NCI-H748 (cell line): Measurements from ENCODE around the gene RAP1GAP2.
A peak's percentile ranks its signal among the peaks of the same experiment; 100 is the strongest.

ENCODE experiments used
- DNase-seq: peaks from one replicate; lab custom pipeline; 2025; ENCODE audit not compliant: unreplicated experiment; lab: John Stamatoyannopoulos, UW

Gene RAP1GAP2

DNA sequence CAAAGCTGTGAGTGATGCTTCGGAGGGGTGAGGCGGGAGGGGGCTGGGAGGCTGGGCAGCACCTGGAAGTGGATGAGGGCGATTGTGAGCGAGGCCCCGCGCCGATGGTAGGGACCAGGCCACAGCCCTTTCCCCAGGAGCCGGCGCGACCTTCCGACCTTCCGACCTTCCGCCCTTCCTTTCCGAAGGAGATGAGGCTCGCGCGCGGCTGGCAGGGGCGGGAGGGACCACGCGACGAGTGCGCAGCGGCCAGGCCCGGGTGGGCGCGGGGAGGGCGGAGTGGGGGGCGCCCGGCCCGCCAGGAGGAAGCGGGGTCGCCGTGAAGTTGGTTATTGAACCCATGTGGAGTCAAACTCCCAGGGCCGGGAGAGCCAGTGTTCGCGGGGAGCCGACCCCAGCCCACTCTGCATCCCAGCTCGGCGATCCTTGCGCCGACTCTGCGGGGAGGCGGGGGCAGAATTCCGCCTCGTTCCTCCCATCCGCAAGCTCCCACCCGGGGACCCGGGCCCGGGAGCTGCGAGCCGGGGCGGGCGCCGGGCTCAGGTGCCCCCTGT is 56.6 kb downstream of the RAP1GAP2 start:
- DNase-seq: no peak

DNA sequence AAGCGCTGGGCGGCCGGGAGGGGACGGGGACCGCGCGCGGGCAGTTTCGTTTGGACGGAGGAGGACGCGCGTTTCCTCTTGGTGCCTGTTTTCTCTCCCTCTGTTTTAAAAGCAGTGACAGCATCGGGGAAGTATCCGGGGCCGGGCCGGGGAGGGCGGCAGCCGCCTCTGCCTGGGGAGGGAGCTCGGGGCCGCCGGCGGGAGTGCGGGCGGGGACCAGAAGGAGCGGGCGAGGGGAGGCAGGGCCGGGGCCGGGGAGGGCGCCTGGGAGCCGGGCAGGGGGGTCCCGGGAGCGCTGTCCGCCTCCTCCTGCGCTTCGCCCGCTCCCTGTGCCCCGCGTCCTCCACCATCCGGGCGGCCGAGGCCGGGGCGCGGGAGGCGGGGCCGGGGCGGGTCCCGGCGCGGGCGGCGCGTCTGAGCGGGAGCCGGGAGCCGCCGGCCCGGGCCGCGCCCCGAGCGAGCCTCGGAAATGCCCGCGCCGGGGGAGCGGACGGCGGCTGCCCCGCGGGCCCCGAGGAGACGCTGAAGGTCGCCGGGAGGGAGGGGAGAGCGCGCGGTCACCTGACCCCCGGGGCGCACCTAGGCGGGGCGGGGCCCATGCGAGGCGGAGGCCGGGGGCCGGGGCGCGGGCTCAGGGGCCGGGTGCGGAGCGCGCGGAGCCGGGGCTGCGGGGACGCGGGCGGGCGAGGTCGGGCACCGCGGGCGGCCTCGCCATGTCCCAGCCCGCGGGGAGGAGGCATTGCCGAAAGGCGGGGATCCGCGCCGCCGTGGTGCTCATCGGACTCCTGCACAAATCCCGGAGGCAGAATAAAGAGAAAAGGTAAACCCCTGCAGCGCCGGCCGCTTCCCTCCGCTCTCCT is 57.3 kb downstream of the RAP1GAP2 start:
- DNase-seq: peak; percentile 52

DNA sequence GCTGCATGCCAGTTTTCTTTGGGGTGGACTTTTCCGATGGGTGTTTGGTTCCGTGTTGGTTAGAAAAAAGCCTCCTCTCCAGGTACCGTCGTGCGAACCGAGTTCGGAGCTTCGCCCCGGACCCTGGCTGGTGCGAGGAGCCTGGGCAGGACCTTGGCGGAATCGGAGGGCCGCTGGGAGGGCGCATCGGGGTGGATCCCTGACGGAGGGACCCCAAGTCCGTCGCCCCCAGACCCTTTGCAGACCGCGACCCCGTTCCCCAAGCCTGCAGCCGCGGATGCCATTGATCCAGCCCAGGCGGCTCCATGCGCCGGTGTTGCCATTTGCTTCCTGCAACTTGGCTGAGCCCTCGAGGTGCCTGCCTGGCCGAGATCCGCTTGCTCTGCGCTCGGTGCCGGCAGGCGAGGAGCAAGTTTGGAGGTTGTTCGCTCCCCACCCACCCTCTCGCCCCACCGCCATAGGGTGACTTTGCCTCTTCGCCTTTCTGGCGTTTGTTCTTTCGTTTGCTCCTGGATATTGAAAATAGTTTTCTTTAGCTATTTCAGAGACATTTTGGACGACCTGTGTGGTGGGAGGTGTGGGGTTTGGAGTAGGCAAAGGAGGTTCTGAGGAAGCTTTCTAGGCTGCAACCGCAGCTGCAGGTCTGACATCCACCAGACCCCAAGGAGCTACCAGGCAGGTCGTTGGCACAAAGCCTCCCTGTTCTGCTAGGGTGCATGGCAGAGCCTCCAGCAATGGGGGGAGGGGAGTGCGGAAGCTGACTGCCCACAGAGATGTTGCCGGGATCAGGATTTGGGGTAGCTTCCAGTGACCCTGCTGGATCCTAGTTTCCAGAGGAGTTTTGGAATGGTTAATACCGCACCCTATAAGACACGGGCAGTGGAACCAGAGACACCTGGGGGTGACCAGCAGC is 58.2 kb downstream of the RAP1GAP2 start:
- peak; percentile 55 for DNase-seq

DNA sequence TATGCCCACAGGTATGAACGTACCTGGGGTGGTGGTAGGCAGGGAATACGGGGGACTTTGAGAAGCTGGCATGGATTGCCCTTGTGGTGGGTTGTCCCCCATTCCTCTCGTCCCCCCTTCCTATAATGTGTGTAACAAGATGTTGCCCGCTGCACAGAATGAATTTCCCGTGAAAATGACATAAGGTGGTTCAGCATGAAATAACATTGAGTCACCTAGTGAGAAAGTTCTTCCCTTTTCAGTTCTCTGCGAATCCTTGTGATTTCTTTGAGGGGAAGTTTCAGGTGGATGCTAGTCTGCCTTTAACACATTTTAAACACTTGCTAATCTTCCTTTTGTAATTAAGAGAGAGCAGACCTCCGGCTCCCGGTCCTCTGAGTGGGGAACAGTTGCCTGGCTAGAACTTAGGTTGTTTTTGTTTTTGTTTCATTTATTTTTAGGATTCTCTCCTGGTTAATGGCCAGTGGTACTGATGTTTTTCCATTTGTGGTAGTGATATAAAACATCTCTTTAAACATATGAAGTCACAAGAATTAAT is 58.9 kb downstream of the RAP1GAP2 start:
- DNase-seq: no peak

DNA sequence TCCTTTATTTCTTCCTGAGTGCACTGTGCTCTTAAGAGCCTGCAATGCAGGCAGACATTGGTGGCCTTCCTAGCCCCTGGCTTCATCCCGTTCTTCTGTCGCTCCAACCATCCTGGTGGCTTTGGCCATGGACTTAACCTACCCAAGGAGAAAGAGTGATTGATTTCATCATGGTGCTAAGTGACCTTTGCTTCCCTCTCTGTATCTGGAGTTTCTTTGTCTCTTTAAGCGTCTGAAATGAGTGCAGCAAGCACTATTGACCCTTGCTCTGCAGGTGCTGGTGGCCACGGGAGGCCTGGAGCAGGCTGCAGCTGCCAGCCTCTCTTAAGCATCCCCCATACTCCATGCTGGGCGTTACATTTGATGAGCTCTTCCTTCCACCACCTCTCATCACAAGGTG is 60.5 kb downstream of the RAP1GAP2 start:
- DNase-seq: no peak

DNA sequence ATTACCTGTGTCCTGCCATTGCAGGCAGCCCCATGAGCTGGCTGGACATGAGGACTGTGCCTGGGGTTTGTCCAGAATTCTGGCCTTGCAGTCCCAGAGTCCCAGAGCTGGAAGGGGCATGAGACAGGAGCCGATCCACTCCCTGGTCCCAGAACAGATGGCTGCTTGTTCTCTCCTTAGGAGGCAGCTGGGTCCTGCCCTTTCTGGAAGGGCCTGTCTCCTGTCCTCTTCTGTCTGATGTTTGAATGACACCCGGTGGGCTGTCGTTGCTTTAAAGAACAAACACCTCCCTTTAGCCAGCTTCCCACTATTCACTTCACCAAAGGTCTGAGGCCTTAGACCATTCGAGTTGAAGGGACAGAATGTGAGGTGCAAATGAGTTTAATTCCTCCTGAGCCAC is 63.8 kb downstream of the RAP1GAP2 start:
- no peak for DNase-seq

DNA sequence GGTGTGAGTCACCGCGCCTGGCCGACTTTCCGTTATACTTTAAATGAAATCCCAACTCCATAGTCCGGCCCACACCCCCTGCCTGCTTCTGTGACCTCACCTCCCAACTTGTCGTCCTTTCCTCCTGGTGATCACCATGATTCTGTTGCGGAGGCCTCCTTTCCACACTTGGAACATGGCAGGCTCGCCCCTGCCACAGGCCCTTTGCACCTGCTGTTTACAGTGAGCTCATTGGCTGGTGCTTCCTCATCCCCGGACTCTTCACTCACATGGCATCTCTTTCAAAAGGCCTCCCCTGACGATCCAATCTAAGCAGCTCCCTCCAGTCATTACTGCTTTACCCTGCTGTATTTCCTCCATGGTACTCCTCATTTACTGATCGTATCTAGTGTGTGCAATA is 64.6 kb downstream of the RAP1GAP2 start:
- DNase-seq: no peak

DNA sequence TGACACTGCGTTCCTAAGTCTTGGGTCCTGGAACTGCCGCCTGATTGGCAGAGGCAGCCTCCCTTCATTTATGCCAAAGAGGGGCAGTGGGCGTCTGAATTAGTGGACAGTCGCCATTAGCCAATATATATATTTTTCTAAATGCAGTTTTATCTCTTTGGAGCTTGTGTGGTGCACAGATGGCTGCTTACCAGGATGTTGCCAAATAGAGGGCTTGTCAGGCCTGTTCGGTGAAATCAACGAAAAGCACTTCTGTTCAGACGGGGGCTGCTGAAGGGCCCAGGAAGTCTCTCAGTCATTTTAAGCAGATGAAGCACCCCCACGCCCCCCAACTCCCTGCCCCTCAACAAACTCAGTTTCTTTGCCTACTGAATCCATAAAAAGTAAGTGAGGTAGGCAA is 66.0 kb downstream of the RAP1GAP2 start:
- DNase-seq: no peak

DNA sequence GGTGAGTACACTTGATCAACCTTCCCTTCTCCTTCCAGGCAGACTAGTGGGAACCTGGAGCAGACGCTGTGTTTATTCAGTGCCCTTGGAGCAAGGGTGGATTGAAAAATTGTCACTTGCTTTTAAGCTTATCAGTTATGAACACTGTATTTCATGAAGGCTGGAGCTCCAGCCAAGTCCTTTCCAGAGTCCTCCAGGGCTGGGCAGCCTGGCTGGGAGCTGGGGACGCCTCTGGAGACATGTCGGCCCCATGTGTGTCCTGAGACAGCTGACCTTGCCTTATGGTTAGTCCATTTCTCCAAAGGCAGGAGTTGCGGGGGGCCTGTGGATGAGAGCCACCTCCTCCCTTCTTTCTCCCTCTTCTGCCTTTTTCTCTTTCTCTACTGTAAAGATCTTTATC is 67.0 kb downstream of the RAP1GAP2 start:
- no peak for DNase-seq

DNA sequence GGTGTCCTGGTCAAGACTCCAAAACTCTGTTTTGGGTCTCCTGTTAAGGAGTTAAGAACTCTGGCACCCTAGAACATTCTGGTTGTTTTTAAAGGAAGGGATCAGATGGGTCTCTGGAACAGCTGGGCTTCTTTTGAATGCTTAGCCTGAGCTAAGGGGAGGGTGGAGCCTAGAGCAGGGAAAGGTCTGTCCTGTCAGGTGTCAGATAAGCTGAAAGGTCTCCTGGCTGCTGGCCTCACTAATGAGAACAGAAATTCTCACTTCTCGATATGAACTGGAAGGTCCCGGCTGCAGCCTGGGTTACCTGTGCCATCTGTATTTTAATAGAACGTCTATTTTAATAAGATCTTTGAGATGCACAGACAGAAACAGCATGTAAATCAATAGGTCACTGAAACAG is 69.0 kb downstream of the RAP1GAP2 start:
- DNase-seq: no peak

DNA sequence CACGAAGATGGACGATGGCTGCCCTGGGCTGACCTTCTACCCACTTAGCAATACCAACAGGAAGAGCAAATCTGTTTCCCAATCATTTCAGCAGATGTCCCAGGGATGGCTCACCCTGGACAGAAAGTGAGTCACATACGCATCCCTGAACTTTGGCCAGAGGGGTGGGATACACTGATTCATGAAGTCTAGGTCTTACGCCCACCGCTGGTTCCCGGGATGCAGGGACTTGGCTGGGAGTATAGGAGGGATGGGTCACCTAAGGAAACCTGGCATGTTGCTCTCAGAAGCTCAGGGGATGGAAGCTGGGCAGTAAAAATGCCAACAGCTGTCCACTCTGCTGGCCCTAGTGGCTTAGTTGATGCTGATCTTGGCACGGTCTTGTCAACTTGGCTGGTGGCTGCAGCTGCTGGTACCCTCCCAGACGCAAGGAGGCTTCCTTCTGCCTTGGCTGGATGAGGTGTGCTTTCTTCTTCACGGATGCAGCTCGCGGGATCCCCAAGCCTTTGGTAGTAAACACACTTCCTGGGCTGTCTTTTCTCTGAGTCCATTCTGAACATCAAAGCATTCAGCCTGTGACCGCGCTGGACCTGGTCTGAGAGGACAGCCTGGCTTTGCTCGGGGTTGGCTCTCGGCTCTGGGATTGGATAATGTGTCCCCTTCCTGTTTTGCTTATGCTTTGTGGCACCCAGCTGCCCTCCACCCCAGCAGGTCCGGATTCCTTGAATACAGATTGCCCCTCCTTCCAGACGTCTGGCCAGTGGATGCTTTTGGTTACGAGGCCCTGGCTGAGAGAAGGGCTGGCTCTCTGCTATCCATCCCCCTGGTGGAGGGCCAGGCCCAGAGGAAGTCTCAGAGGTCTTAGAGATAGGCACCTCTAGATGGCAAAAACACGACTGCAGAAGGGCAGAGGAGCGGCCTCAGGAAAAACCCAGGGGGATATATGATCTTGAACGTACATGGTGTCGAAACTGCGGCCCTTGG is 71.5 kb downstream of the RAP1GAP2 start:
- no peak for DNase-seq

DNA sequence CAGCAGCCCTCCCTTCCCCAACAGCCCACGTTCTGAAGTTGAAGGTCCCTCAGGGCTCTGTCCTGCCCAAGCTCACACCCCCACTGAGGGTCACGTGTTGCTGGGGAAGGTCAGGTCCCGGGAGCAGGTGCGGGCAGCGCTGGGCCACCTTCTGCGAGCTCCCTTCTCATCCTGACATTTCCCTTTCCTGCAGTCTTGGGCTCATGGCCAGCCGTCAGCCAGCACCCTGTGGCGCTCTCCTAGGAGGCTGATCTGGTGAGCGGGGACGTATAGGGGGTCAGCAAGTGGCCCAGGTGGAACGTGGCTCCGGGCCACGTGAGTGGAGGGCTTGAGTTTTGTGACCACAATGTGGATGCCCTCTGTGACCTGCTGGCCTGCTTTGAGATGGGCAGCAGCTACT is 73.4 kb downstream of the RAP1GAP2 start:
- no peak for DNase-seq

DNA sequence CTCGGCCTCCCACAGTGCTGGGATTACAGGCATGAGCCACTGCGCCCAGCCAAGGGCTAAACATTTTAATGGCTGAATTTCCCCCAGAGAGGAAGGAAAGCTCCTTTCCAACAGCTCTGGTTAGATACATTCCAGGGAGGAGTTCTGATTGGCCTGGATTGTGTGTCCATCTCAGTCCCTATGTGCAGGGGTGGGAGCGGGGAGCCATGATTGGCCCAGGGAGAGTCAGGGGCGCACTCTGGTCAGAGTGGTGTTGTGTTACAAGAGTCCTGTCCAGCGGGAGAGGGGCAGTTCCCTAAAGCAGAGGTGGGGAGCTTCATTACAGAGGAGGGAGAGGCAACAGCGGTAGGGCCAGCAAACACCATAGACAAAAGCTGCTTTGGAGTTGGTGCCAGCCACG is 75.0 kb downstream of the RAP1GAP2 start:
- no peak for DNase-seq

DNA sequence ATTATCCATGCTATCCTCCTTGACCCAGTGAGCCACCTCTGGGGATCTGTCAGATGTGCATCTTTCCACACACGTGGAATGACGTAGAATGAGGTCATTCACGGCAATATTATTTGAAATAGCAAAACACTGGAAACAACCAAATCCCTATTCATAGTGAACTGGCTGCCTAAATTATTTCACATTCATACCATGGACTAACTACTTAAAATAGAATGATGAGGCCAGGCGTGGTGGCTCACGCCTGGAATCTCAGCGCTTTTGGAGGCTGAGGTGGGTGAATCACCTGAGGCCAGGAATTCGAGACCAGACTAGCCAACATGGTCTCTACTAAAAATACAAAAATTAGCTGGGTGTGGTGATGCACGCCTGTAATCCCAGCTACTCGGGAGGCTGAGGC is 75.5 kb downstream of the RAP1GAP2 start:
- DNase-seq: no peak

DNA sequence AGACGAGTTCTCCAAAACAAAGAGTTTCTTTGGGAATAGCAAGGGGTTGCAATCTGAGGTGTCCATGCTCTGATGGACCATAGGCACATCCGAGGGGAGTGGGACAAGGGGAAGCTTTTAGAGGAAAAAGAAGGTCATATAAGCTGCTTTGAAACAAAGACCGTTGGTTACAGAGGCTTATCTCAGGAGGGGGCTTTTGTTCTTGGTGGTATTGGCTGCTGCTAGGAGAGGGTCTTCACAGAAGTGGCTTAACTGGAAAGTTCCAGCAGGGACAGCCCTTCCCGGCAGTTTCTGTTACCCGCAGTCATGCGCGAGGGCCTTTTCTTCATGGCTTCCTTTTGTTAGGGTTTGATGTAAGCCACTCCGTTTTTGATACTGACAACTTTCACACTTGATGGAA is 76.0 kb downstream of the RAP1GAP2 start:
- no peak for DNase-seq

DNA sequence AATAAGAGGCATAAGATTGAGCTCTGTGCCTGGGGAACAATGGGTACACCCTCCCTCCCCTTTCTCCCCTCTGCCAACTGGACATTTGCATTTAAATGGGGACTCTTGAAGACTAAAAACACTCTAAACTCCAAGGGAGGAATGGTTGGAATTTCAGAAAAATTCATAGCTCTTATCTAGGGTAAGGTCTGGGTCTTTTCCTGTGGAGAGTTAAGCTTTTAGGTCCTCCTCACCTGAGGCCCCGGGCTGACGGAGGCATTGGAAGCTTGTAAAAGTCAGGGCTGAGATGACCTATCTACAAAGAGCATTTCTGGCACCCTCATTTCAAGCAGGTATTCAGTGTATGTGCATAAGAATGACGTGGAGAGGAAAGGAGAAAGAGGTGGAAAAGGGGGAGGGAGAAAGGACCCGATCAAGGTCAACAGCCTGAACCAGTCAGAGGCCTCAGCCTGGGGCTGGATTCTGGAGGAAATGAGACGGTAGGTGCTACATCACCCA is 78.0 kb downstream of the RAP1GAP2 start:
- DNase-seq: no peak

DNA sequence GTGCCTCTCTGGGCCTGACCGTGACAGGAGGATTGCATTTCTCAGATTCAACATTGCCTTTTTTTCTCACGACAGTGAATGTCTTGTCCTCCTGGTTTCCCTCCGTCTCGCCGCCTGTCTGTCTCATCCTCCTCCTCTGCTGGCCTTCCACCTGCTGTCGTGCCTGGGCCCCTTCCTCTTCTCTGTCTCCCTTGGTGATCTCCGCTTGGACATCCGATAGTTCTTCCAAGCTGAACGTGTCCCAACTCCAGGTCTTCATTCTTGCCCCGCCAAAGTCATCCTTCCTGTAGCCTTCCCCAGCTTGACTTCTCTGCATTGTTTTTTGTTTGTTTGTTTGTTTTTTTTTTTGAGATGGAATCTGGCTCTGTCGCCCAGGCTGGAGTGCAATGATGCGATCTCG is 79.4 kb downstream of the RAP1GAP2 start:
- no peak for DNase-seq

DNA sequence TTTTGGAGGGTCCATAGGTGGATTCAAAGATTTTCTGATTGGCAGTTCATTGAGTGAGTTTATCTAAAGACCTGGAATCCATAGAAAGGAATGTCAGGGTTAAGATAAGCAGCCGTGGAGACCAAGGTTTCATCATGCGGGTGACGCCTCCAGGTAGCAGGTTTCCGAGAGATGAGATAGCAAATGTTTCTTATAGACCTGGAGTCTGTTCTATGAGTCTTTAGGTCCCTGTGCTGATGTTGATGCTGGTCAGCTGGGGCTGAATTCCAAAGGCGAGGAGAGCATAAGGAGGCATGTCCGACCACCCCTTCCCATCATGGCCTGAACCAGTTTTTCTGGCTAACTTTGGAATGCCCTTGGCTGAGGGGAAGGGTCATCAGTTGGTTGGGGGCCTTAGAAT is 80.2 kb downstream of the RAP1GAP2 start:
- DNase-seq: no peak

DNA sequence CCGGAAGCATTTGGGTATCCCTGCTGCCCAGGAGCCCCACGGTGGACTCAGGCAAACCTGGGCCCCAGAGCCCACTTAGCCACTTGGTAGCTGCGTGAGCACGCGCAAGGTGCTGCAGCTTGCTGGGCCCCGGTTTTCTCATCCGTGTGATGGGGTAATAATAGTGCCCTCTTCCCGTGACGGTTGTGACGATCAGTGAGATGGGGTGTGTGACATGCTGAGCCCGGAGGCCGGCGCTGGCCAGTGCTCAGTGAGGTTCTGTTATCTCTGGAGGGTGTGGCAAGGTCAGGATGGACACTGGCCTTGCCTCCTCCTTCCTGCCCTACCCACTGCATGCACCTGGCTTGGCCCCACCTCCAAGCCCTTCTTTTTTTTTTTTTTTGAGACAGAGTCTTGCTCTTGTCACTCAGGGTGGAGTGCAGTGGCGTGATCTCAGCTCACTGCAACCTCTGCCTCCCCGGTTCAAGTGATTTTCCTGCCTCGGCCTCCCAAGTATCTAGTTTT is 82.6 kb downstream of the RAP1GAP2 start:
- no peak for DNase-seq

DNA sequence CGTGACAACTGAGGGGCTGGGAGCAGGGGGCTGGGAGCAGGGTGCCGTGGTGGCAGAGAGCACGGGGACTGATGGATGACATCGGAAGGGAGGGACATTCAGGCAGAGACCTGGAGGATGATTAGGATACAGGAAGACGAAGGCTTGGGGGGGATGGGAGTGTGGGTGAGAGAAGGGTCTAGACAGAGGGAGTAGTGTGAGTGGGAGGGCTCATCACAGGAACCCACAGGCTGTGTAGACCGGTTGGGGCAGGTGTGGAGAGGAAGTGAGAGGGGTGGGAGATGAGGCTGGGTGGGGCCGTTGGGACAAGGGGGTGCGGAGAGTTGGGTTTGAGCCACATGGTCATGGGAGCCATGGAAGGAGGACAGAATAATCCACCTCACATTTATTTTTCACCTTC is 83.8 kb downstream of the RAP1GAP2 start:
- no peak for DNase-seq
